Stomach (tissue), 19 donors: Measurements from ENCODE around the gene TRMU. TPM values are rescaled to one million over a fixed set of nuclear protein-coding genes. Genes with fewer than 3 reads are reported as not detected.

Experiments
- DNase-seq, 2 donors: peaks; one replicate each; pipeline versions ENCODE4 v3.0.0 to v3.0.0-alpha.2; 2013 to 2019
- H3K27ac ChIP-seq, 5 donors: fragments of 200-600 bp in 4 of 5; sonication (generic) in 4 of 5; one replicate each; pipeline ENCODE4 v1.5.1; 2013 to 2019; ENCODE audit warnings: mild to moderate bottlenecking in 1 of 5, moderate library complexity in 1 of 5
- H3K27me3 ChIP-seq, 3 donors: fragments of 200-600 bp; sonication (generic); one replicate each; pipeline ENCODE4 v1.5.1; 2017 to 2019; ENCODE audit warnings: mixed run types in 1 of 3
- H3K36me3 ChIP-seq, 4 donors: fragments of 200-600 bp; sonication (generic); 1 replicate in 3 of 4; 2 replicates in 1 of 4; pipeline ENCODE4 v1.5.1; 2016 to 2019
- H3K4me1 ChIP-seq, 4 donors: fragments of 200-600 bp; sonication (generic); one replicate each; pipeline ENCODE4 v1.5.1; 2016 to 2019
- H3K4me3 ChIP-seq, 4 donors: fragments of 200-600 bp; sonication (generic) in 3 of 4; one replicate each; pipeline ENCODE4 v1.5.1; 2016 to 2019; ENCODE audit warnings: mild to moderate bottlenecking in 1 of 4
- H3K9me3 ChIP-seq, 4 donors: fragments of 200-600 bp; sonication (generic); one replicate each; pipeline ENCODE4 v1.5.1; 2016 to 2019
- EP300 ChIP-seq: sonication (generic); formaldehyde crosslinking; IDR thresholded peaks from one replicate; pipeline ENCODE4 v1.6.1; 2017; ENCODE audit warnings: antibody characterized with exemption
- POLR2A ChIP-seq, 4 donors: fragments of 450-650 bp; IDR thresholded peaks; one replicate each; pipeline ENCODE4 v1.6.1; 2016; ENCODE audit warnings: antibody characterized with exemption in 4 of 4, control low read depth in 2 of 4, mild to moderate bottlenecking in 1 of 4, moderate library complexity in 1 of 4
- POLR2AphosphoS5 ChIP-seq, 3 donors: sonication (generic); formaldehyde crosslinking; IDR thresholded peaks; one replicate each; pipeline ENCODE4 v1.6.1; 2016; ENCODE audit warnings: antibody characterized with exemption in 3 of 3
- WGBS, 5 donors: extraction: QIAGEN DNeasy Blood & Tissue Kit in 3 of 5; methylation state at CpG; one replicate each; pipeline versions ENCODE4 v1.1.5 to v1.1.7; 2013 to 2018; 5-methylcytosine and 5-hydroxymethylcytosine counted together
- intact Hi-C: fragments of 100-400 bp; cut with DNase I; formaldehyde crosslinking; loops from one replicate; pipeline ENCODE4 v1.15.1; 2023; ENCODE audit warnings: low total_unique reads
- long read RNA-seq, 10 donors: transcript quantifications; one replicate each; lab custom pipeline, GENCODE V29; 2026
- polyA plus RNA-seq, 3 donors: library from polyadenylated mRNA; stranded (reverse); fragments of 200-250 nt; gene quantifications; one replicate each; pipeline ENCODE4 v1.2.3, GENCODE V29; 2013
- total RNA-seq, 5 donors: library from RNA; depleted of rRNA; stranded (reverse); fragments of >200 nt; gene quantifications; one replicate each; pipeline versions ENCODE4 v1.1.0 to v1.2.3, GENCODE V29; 2014 to 2016
- TF ChIP-seq, protein P1 (sequence below), 7 experiments: fragments of 450-650 bp in 4 of 7; fragments of 200-600 bp in 3 of 7; sonication (generic) in 3 of 7; IDR thresholded peaks; one replicate each; pipeline ENCODE4 v1.5.1; 2016 to 2019; ENCODE audit warnings: antibody characterized with exemption in 7 of 7, control low read depth in 2 of 7, mild to moderate bottlenecking in 1 of 7
- donor health status: healthy with polysubstance abuse.
- donor health status: Bipolar disorder and iron deficiency.
- donor health status: healthy.

TRMU gene, protein sequence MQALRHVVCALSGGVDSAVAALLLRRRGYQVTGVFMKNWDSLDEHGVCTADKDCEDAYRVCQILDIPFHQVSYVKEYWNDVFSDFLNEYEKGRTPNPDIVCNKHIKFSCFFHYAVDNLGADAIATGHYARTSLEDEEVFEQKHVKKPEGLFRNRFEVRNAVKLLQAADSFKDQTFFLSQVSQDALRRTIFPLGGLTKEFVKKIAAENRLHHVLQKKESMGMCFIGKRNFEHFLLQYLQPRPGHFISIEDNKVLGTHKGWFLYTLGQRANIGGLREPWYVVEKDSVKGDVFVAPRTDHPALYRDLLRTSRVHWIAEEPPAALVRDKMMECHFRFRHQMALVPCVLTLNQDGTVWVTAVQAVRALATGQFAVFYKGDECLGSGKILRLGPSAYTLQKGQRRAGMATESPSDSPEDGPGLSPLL
- total RNA-seq (100 to 1,000 TPM in 1 of 5 donors, 10 to 100 TPM in 4; 47.9 to 114 (median 68.8) TPM), polyA plus RNA-seq (10 to 100 TPM; 23.8 to 30.0 (median 28.0) TPM)
- long read RNA-seq, donor 1, partial matches to known transcripts: 0 of 2 reads
- long read RNA-seq, donor 1, other reads (novel, unspliced or antisense): 0 of 2 reads
- long read RNA-seq, donor 2, partial matches to known transcripts: 0 of 7 reads
- long read RNA-seq, donor 2, other reads (novel, unspliced or antisense): 0 of 7 reads
- long read RNA-seq, donor 3, partial matches to known transcripts: 0 of 1 reads
- long read RNA-seq, donor 3, other reads (novel, unspliced or antisense): 0 of 1 reads
- long read RNA-seq, donor 4: 0 reads
- long read RNA-seq, donor 5, partial matches to known transcripts: 0 of 3 reads
- long read RNA-seq, donor 5, other reads (novel, unspliced or antisense): 0 of 3 reads
- long read RNA-seq, donor 6, partial matches to known transcripts: 0 of 15 reads
- long read RNA-seq, donor 6, other reads (novel, unspliced or antisense): 0 of 15 reads
- long read RNA-seq, donor 7, partial matches to known transcripts: 0 of 6 reads
- long read RNA-seq, donor 7, other reads (novel, unspliced or antisense): 0 of 6 reads
- long read RNA-seq, donor 8, partial matches to known transcripts: 0 of 3 reads
- long read RNA-seq, donor 8, other reads (novel, unspliced or antisense): 0 of 3 reads
- long read RNA-seq, donor 9, partial matches to known transcripts: 0 of 5 reads
- long read RNA-seq, donor 9, other reads (novel, unspliced or antisense): 0 of 5 reads
- long read RNA-seq, donor 10, partial matches to known transcripts: 0 of 2 reads
- long read RNA-seq, donor 10, other reads (novel, unspliced or antisense): 0 of 2 reads

DNA sequence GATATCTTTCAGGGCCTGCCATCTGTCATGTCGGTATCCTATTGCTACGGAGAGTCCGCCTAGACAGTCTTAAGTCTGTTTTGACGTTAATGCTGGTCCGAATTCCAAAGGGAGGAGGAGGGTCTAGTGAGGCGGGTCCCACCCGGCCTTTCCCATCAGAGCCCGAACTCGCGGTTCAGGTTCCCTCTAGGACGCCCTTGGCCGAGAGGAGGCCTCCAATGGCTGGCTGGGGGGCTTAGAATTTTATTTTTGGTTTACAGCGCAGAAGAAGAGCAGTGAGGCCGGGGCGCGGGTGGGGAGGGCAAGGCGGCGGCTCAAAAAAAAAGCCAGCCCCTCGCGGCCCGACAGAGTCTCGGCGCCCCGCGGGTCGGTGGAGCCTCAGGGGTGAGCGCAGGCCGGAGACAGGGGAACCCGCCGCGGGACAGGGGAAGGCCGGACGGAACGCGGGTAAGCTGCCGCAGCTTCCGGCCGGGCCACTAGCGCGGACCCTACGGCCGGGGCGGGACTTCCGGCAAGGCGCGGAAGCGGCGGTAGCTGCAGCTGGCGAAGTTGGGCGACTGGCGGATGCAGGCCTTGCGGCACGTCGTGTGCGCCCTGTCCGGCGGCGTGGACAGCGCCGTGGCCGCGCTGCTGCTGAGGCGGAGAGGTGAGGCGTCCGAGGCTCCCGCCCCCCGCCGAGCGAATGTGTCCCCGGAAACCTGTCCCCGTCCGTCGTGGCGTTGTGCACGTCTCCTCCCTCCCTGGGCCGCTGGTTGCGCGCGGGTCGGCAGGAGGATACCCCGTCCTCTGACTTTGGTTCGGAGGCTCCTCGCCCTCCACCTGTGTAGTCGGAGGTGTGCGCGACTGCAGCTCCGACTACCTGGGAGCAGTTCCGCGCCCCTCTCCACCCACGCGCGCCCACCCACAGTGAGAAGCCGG lies at the start of gene TRMU:
TRMU (plus strand) TSS at position 514 of the 918 bp plus-strand sequence; CDS start at position 565, 51 bp downstream.
- Histone ChIP-seq H3K4me3 (peak within 1 kb of the TSS; percentile 95 to 100 (median 98)), H3K9me3 (no peaks in the 10 kb centered on the region), H3K36me3 (peaks cover 16 to 32% (median 30%) of the 10 kb centered on the region in 4 donors), H3K27ac (peak within 1 kb of the TSS; percentile 88 to 94 (median 92)), H3K27me3 (no peaks in the 10 kb centered on the region), H3K4me1 (peaks cover 14 to 28% (median 20%) of the 10 kb centered on the region in 4 donors)
- peak; percentile 89 to 97 for DNase-seq
- intact Hi-C loops: no loop called here
- TF ChIP-seq POLR2AphosphoS5 (IDR thresholded peaks at IDR 0.05): peak; percentile 47 to 94 (median 83)
- no peak for TF ChIP-seq EP300
- TF ChIP-seq, protein P1, sequence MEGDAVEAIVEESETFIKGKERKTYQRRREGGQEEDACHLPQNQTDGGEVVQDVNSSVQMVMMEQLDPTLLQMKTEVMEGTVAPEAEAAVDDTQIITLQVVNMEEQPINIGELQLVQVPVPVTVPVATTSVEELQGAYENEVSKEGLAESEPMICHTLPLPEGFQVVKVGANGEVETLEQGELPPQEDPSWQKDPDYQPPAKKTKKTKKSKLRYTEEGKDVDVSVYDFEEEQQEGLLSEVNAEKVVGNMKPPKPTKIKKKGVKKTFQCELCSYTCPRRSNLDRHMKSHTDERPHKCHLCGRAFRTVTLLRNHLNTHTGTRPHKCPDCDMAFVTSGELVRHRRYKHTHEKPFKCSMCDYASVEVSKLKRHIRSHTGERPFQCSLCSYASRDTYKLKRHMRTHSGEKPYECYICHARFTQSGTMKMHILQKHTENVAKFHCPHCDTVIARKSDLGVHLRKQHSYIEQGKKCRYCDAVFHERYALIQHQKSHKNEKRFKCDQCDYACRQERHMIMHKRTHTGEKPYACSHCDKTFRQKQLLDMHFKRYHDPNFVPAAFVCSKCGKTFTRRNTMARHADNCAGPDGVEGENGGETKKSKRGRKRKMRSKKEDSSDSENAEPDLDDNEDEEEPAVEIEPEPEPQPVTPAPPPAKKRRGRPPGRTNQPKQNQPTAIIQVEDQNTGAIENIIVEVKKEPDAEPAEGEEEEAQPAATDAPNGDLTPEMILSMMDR (IDR thresholded peaks at IDR 0.05): no peak
- peak in 1 of 4 donors; percentile 37 for TF ChIP-seq POLR2A (IDR thresholded peaks at IDR 0.05)
- WGBS, 5 donors: 1 to 4% (median 2%) methylated on average over 31 to 93 of the region's 93 CpGs

DNA sequence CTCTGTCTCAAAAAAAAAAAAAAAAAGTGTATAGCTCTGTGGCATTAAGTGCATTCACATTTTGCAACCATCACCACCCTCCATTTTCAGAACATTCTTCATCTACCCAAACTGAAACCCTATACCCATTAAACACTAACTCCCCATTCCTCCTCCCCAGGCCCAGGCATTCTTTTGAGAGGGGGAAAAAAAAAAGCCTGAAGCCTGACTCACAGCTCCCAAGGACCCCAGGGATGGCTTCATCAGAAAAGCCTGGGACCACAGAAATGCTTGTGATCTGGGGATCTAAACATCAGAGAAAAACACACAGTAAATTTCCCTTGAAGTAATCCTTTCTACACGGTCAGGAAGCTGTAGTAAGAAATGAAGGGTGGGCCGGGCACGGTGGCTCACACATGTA lies 49.5 kb upstream of the TRMU start:
- no peak overlapping the region for H3K27ac ChIP-seq
- TF ChIP-seq, protein P1 (IDR thresholded peaks at IDR 0.05): no peak
- TF ChIP-seq EP300 (no peak), POLR2AphosphoS5 (IDR thresholded peaks at IDR 0.05) (no peak), POLR2A (IDR thresholded peaks at IDR 0.05) (no peak)
- peaks cover 0 to 18% (median 9%) of the 10 kb centered on the region in 4 donors for H3K4me1 ChIP-seq
- H3K36me3 ChIP-seq: peaks cover 72 to 100% (median 100%) of the 10 kb centered on the region in 4 donors
- no peak for DNase-seq
- no peaks in the 10 kb centered on the region for H3K9me3 ChIP-seq
- no peak overlapping the region for H3K4me3 ChIP-seq
- WGBS, 5 donors: 92 to 98% (median 95%) methylated on average over 3 of the region's 3 CpGs
- intact Hi-C loops: no loop called here
- H3K27me3 ChIP-seq: no peaks in the 10 kb centered on the region

DNA sequence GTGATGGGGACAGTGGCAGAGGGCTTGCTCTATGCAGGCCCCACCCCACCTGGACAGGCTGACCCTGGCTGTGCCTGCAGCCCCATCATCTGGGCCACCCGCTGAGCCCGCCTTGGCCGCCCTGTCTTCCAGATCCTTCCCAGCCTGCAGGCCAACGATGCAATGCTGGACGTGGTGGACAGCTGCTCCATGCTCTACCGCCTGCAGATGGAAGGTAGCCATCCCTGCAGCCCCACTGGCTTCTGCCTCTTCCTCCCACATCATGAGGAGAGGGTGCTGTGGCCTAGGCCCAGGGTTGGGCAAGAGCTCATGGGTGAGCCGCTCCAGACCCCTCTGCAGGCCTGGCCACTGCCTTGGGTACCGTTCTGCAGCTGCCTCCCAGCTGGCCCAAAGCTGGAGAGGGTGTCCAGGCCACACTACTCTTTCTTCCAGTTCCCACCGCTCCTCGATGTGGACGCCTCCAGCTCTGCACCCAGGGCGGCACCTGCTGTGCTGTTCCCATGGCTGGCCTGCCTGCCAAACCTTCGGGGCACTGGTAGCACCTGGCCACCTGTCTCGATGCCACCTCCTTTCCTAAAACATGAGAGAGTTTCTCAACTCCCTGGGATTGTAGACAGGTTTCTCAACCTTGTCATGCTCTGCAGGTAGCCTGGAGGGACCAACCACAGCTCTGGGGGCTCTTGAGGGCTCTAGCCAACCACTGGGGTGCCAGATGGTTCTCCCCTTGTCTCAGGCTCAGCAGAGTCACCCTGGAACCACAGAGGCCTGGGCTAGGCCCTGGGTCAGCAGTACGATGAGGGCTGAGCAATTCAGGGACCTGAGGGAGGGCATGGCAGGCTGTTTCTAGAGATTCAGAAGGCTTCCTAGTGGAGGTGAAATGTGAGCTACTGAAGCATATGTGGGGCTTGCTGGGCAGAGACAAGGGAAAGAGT lies 48.3 kb upstream of the TRMU start:
- Histone ChIP-seq H3K9me3 (peaks cover 0 to 12% (median 5%) of the 10 kb centered on the region in 4 donors), H3K27ac (peak overlapping the region in 4 of 5 donors; percentile 64 to 75 (median 68)), H3K36me3 (peaks cover 66 to 100% (median 100%) of the 10 kb centered on the region in 4 donors), H3K4me1 (peaks cover 0 to 18% (median 9%) of the 10 kb centered on the region in 4 donors), H3K27me3 (no peaks in the 10 kb centered on the region), H3K4me3 (peak overlapping the region in 3 of 4 donors; percentile 23 to 28 (median 27))
- TF ChIP-seq POLR2A (IDR thresholded peaks at IDR 0.05) (no peak), POLR2AphosphoS5 (IDR thresholded peaks at IDR 0.05) (no peak), EP300 (no peak)
- TF ChIP-seq, protein P1 (IDR thresholded peaks at IDR 0.05): no peak
- intact Hi-C loops: no loop called here
- no peak for DNase-seq
- 88 to 95% (median 90%) methylated on average over 15 of the region's 15 CpGs for WGBS, 5 donors
